ENCODE measurements around the gene ADAM22. TPM values are rescaled to one million over a fixed set of nuclear protein-coding genes. Genes with fewer than 3 reads are reported as not detected.

ADAM22 gene
- total RNA-seq, 1 donor from 2014 or later = 0.40 TPM

DNA sequence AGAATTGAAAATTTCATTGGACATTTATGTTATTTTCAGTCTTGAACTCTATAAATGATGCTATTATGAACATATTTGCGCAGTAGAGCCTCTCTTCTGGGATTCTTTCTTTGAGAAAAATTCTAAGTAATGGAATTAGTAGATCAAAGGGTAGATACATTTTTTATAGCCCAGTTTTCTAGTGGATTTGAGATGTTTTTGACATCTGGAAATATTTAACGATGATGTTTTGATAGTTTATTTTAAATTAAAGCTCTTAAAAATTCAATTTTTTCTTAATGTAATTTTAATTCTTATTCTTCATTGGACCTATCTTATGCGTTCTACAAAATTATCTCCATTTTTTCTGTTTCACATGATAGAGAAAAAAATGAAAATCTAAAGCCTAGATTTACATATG is 103.0 kb downstream of the ADAM22 start:
- DNase-seq (ENCODE audit: low read depth in 2 of 2) = no peak

DNA sequence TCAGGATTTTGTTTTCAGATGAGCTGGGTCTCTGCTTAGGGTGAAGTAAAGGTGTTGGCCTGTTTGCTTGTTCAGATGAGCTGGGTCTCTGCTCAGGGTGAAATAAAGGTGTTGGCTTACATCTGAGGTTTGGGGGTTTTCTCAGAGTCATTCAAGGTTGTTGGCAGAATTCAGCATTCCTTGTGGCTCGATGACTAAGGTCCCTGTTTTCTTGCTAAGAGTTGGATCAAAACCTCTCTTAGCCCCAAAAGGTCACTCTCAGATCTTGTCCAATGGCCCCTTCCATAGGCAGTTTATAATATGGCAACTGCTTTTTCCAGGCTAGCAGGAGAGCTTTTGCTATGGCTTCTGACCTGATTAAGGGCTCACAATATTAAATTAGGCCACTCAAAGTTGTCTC is 106.6 kb downstream of the ADAM22 start:
- no peak for DNase-seq (ENCODE audit: low read depth in 2 of 2)

DNA sequence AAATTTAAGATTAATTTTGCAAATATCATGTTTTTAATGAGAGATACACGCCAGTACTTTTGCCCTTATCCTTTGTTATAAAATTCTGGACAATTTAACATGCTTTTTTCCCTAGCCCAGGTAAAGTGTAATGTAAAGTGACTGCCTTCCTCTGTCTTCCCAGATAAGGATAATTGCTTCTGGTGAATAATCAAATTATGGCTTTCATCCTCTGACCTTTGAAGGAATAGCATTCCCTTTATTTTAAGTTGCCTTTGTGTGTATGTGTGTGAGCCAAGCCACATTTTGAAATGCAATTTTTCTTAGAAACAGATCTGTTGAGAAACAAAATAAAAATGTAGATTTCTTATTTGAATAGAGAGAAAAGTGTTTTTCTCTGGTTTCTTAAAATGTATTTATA is 107.5 kb downstream of the ADAM22 start:
- no peak for DNase-seq (ENCODE audit: low read depth in 2 of 2)

DNA sequence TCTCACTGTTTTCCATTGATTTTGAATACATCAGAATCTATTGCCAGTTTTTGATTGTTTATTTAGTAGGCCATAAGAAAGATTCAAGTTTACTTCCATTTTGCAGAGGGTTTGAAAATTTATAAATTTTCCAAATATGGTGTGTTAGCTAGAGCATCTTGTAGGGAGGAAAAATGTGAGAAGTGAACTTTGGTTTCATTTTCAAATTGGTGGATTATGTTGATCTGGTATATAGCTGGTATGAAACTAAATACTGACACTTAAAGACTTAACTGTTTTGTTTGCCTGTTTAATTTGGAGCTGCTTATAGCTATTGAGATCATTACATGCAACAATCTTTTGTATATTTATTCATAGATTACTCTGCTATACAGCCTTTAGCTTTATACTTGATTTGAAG is 108.1 kb downstream of the ADAM22 start:
- no peak for DNase-seq (ENCODE audit: low read depth in 2 of 2)

DNA sequence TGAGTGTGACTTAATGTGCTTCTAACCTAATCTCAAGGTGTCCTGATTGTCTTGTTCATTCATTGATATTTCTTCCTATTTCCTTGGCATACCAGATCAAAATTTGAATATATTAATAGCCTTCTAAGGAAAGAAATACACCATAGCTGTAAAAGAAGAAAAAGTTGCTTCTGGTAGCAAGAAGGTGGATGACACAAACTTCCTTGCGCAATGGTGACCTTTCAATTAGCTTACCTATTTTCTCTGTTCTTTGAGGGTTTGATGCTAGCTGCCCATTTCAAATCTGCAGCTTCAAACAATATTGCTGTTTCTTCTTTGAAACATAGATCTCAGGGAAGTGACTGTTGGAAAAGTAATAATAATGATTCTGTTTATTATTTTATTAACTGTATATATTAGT is 108.8 kb downstream of the ADAM22 start:
- DNase-seq (ENCODE audit: low read depth in 2 of 2) = no peak

- DNase-seq (ENCODE audit: low read depth in 2 of 2) = no peak
Measured at GRCh38 chr7:88044069-88044468, 110.0 kb downstream of the ADAM22 start.

DNA sequence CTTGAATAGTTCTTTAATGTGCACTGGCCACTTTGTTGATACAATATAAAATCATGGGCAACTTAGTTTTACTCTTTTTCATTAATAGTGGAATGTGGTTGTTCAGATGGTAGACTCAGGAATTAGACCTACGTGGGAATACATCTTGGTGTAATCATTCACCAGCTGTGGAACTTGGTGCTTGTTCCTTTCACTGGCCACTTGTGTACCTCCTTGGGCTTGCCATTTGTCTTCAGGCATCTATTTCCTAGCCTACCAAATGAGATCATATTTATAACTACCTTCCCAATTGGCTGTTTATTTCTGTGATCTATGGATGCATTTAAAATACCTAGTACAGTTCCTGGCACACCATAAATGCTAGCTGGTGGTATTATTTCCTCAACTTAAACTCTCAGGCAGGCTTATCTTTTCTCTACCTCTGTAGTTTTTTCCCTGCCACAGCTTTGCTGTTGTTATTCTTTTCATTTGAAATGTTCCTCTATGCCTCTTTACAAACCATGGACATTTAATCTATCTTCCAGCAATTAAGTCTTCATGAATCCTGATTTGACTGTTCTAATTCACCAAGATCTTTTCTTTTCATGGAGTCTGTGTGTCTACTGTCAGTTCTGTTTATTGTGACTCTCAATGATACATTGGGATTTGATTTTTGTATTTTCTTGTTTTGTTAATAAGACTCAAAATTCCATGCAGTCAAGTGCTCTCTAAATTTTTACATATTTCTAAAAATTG is 113.0 kb downstream of the ADAM22 start:
- no peak for DNase-seq (ENCODE audit: low read depth in 2 of 2)

DNA sequence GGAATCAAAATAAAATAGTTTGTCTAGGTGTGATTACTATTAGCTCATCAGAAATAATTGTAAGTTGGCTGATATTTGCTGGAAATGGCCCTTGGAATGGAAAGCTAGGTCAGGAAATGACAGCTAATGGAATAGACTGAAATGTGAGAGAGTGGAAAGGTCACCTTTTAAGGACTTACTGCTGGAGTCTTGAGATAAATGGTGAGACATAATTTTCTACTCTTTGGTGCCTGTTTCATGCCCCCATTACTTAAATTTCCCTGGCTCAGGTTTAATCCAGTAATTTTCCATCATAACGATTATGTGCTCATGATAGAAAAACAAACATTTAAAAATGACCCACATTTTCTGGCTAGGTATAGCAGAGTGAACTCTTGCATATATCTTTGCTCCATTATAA is 123.6 kb downstream of the ADAM22 start:
- peak in 1 of 2 donors; percentile 1 for DNase-seq (ENCODE audit: low read depth in 2 of 2)

GRCh38 chr7:88062238-88062637 is 128.2 kb downstream of the ADAM22 start:
- DNase-seq (ENCODE audit: low read depth in 2 of 2) = no peak

- DNase-seq (ENCODE audit: low read depth in 2 of 2) = no peak
Measured at GRCh38 chr7:88069093-88069492, 135.0 kb downstream of the ADAM22 start.

DNA sequence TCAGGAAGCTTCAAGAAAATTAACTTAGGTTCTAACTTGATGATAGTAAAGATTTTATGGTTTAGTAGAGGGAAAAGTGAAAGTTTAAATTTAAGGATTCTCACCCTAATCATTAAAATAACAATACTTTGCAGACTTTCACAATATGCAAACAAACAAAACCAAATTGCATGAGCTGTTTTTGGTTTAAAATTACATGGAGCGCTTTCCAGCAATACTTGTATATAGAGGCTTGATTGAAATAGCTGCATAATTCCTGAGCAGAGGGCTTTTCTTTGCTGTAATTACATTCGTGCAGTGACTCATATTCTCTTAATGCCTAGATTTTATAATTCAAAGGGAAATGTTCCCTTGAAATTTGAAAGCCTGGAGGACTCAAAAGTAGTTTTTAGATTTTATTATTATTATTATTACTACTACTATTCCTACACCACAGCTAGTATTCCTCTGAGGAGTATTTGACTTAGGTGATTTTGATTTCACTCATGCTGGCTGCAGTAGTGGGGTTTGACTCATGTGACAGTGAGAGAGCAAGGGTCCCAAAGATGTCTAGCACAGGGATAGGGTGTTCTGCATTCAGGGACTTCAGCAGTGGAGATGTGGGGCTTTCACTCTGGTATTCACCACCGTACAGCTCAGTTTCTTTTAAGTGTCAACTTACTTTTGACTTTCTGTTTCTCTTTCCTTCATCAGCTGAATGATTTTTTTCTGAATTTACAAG is 138.1 kb downstream of the ADAM22 start:
- DNase-seq (ENCODE audit: low read depth in 2 of 2) = no peak

- DNase-seq (ENCODE audit: low read depth in 2 of 2) = no peak
Measured at GRCh38 chr7:88072715-88073055, 138.6 kb downstream of the ADAM22 start.

- no peak for DNase-seq (ENCODE audit: low read depth in 2 of 2)
Measured at GRCh38 chr7:88073626-88074025, 139.6 kb downstream of the ADAM22 start.

DNA sequence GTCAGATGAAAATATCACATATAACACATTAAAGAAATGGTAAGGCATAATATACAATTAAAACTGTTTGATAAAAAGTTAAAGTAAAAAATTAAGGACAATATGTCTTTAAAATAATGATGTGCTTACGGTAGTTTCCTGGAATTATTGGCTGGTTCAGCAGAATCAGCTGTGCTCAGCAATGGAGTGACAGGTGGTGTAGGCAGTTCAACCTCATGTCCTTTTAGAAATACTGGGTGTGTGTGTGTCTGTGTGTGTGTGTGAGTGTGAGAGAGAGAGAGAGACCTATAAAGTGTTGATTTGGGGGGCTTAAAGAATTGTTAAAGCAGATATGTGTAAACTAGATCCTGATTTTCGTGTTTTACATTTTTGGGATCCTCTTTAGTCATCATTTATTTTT is 141.2 kb downstream of the ADAM22 start:
- no peak for DNase-seq (ENCODE audit: low read depth in 2 of 2)

DNA sequence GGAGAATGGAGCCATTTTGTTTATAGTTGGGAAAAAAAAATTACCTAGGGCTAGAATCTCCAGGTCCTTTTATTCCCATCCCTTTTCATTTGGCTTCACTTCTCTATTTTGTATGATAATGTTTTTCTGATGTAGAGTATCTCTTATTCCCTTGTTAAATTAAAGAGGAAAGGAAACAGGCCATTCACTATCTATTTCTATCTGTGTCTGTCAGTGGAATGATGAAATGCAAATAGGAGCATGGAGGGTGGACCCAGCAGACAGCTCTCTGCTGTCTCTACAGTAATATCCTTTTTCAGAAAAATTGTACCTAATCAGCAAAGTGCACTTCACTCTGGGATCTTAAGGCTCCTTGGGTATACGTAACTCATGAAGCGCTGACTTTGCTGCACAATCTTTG is 149.8 kb downstream of the ADAM22 start:
- no peak for DNase-seq (ENCODE audit: low read depth in 2 of 2)

DNA sequence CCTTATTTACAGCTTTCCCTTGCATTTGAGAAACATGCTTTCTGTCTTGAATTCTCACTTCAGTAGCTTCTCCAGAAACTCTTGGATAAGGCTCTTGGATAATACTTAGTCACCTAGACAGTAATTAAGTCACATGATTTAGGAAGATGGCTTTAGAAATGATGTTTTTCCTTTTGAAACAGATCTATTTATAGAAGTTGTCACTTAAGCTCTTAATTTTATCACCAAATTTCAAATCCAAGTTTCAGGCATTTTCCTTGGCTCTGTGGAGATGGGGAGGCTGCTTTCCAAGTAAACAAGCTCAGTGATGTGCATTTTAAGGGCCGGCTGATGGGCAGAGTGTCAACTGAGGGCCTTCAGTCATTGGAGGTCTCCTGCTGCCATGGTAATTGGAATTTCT is 155.5 kb downstream of the ADAM22 start:
- no peak for DNase-seq (ENCODE audit: low read depth in 2 of 2)

GRCh38 chr7:88090240-88090639 is 156.2 kb downstream of the ADAM22 start:
- no peak for DNase-seq (ENCODE audit: low read depth in 2 of 2)

DNA sequence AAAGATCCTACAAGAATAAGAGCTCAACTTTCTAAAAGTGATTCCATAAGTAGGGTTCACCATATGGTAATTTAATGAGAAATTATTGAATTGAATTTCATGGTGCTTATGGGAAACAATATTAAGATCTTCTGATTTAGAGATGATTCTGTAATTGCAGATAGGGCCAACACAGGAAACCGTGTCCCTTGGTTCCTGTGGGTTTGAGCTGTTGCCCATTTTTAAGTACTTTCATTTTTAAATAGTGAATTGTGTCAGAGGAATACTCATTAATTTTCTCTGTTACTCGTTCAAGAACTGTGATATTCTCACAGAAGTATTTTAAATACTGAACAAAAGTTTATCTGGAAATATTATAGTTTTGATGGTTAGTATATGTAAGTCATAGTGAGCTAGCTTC is 156.6 kb downstream of the ADAM22 start:
- DNase-seq (ENCODE audit: low read depth in 2 of 2) = peak in 1 of 2 donors; percentile 25

- DNase-seq (ENCODE audit: low read depth in 2 of 2) = no peak
Measured at GRCh38 chr7:88091988-88092675, 158.1 kb downstream of the ADAM22 start.

DNA sequence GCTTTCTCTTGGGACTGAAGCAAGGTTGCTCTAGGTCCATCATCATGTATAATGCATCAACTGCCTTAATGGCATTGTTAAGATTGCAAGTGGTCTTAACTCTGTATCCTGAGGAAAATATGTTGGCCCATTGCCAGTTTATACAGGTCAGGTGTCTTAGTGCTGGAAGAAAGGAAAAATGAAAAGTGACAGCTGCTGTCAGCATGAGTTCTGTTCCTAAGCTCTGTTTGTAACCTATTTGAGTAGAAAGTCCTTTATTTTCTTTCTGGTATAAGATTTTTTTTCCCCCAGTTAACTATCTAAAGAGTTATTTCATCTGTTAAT is 158.6 kb downstream of the ADAM22 start:
- no peak for DNase-seq (ENCODE audit: low read depth in 2 of 2)

DNA sequence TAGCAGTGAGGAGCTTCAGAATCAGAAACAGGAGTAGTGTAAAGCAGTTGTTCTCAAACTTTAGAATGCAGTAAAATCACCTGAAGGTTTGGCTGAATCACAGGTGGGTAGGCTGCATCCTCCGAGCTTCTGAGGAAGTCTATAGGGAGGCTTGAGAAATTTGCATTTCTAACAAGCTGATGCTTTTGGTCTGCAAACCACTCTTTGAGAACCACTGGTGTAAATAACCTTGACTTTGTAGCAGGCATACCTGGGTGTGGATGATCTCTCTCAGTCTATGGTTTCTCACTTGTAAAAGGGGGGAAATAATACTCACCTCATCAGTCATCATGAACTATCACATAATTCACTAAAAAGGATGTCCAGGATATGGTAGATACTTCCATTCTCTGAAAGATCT is 167.7 kb downstream of the ADAM22 start:
- DNase-seq (ENCODE audit: low read depth in 2 of 2) = no peak

DNA sequence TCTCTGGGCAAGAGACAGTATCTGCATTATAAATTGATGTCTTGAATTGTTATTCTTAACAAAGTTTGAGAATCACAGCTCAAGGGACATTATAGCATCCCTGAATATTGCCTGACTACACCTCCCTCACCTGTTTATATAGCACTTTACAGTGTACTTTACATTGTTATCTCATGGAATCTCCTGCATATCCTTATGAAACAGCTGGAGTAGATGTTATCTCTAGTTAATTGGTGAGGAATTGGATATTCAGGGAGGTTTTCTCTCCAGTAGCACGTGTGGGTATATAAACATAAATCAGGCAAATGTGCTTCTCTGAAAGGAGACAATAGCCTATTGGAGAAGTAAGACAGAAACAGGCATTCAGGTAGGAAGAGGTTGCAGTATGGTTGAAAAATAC is 168.6 kb downstream of the ADAM22 start:
- no peak for DNase-seq (ENCODE audit: low read depth in 2 of 2)

DNA sequence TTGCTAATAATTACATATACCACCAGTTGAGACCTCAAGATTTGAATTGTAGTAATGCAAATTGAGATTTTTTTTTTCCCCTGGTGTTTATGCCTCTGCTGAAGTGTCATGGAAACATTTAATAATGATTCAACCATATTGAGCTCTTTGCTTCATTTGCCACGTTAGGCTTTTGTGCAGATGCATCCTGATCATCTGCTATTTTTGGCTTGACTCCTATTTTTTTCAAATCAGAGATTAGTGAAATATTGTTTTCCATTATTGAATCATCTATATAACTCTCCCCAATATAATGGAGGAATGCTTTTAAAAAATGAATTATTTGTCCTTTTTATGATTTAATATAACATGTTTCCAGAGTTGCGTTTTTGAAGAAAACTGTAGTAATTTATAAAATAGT is 170.7 kb downstream of the ADAM22 start:
- peak; percentile 72 to 96 for DNase-seq (ENCODE audit: low read depth in 2 of 2)
